Spleen (tissue), 7 donors: Measurements from ENCODE around the gene CFL1.
A peak's percentile ranks its signal among the peaks of the same experiment; 100 is the strongest.

Experiments used
- POLR2AphosphoS5 ChIP-seq, 3 donors: sonication (generic); formaldehyde crosslinking; IDR thresholded peaks; one replicate each; pipeline ENCODE4 v1.5.1; 2017; ENCODE audit warnings: antibody characterized with exemption in 3 of 3
- TF ChIP-seq, protein P1 (sequence below), 11 experiments: fragments of 200-600 bp in 7 of 11; fragments of 450-650 bp in 4 of 11; sonication (generic) in 4 of 11; IDR thresholded peaks in 8 of 11; conservative IDR thresholded peaks in 3 of 11; 1 replicate in 7 of 11; 2 replicates in 4 of 11; pipeline versions ENCODE4 v1.4.0 to v1.8.0; 2016 to 2021; ENCODE audit warnings: antibody characterized with exemption in 11 of 11, inconsistent platforms in 4 of 11, mild to moderate bottlenecking in 1 of 11
- donor health status: DM: no; HTN: no; CAD: no; lungs with moderate emphysema.
- donor health status: DM: no; HTN: no; CAD: no.
- donor health status: DM: no; HTN: no; CAD: no.

DNA sequence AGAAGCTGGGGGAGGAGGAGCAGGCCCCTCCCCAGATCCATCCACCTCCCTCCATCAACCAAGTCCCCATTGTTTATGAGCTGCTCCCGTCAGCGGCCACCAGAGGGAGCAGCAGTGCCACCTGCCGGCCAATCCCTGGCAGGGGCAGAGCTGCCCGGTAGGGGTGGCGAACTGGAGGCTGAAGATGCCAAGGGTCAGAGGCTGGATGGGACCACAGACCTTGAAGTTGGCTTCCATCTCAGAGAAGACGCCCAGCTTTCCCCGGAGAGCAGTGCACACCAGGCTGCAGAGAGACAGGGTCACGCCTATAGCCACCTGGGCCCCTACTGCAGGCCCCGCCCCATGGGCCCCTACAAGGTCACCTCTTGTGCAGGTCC is 26.7 kb upstream of the CFL1 start:
- TF ChIP-seq, protein P1, sequence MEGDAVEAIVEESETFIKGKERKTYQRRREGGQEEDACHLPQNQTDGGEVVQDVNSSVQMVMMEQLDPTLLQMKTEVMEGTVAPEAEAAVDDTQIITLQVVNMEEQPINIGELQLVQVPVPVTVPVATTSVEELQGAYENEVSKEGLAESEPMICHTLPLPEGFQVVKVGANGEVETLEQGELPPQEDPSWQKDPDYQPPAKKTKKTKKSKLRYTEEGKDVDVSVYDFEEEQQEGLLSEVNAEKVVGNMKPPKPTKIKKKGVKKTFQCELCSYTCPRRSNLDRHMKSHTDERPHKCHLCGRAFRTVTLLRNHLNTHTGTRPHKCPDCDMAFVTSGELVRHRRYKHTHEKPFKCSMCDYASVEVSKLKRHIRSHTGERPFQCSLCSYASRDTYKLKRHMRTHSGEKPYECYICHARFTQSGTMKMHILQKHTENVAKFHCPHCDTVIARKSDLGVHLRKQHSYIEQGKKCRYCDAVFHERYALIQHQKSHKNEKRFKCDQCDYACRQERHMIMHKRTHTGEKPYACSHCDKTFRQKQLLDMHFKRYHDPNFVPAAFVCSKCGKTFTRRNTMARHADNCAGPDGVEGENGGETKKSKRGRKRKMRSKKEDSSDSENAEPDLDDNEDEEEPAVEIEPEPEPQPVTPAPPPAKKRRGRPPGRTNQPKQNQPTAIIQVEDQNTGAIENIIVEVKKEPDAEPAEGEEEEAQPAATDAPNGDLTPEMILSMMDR (IDR thresholded peaks at IDR 0.05 in 8 of 11, conservative IDR thresholded peaks at IDR 0.05 in 3 of 11) = peak; percentile 98 to 100 (median 99)
- peak; percentile 85 to 88 (median 86) for TF ChIP-seq POLR2AphosphoS5 (IDR thresholded peaks at IDR 0.05)
